Measurements from ENCODE around the gene NXPE2.

NXPE2 gene

DNA sequence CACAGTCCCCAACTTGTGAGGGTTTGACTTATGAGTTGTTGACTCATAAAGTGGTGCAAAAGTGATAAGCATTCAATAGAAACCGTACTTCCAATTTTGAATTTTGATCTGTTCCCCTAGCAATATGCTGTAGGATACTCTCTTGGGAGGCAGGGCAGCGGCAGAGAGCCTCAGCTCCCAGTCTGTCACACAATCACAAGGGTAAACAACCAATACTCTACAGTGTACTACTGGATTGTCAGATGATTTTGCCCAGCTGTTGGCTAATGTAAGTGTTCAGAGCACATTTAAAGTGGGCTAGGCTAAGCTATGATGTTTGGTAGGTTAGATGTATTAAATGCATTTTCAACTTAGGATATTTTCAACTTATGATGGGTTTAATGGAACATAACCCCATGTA is 13.7 kb upstream of the NXPE2 start:
- H3K27ac ChIP-seq = no peak overlapping the region
- no peak overlapping the region for H3K4me3 ChIP-seq (ENCODE audit: low read depth in 1 of 2, low read length in 1 of 2)
- no peaks in the 10 kb centered on the region for H3K4me1 ChIP-seq (ENCODE audit: control insufficient read depth in 1 of 2, insufficient read depth in 1 of 2, low read depth in 1 of 2, low read length in 1 of 2)
- no peaks in the 10 kb centered on the region for H3K9me3 ChIP-seq
- H3K27me3 ChIP-seq = no peaks in the 10 kb centered on the region
- H3K36me3 ChIP-seq = no peaks in the 10 kb centered on the region
- TF ChIP-seq CTCF (IDR thresholded peaks at IDR 0.05) = no peak

DNA sequence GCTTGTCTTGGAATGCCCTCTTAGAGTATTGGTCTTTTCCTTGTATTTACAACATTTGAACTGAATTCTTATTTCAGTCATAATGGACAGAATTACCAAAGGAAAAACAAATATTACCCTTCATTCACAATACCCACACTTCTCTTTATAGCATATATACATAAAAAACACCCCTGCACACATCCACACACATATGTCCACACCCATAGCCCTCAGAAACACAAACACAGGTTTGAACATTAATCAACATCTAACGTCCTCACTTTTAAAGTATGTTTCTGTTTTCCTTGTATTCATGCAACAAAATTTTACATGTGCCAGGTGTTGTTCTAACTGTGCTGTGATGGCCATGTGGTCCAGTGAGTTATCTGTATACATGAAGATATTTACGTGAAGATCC is 11.6 kb upstream of the NXPE2 start:
- Histone ChIP-seq H3K4me3 (ENCODE audit: low read depth in 1 of 2, low read length in 1 of 2) (no peak overlapping the region), H3K27me3 (no peaks in the 10 kb centered on the region), H3K9me3 (no peaks in the 10 kb centered on the region), H3K27ac (no peak overlapping the region), H3K4me1 (ENCODE audit: control insufficient read depth in 1 of 2, insufficient read depth in 1 of 2, low read depth in 1 of 2, low read length in 1 of 2) (no peaks in the 10 kb centered on the region), H3K36me3 (no peaks in the 10 kb centered on the region)
- no peak for TF ChIP-seq CTCF (IDR thresholded peaks at IDR 0.05)

GRCh38 chr11:114668109-114668508 is 10.2 kb upstream of the NXPE2 start:
- no peaks in the 10 kb centered on the region for H3K27me3 ChIP-seq
- no peak overlapping the region for H3K27ac ChIP-seq
- no peak overlapping the region for H3K4me3 ChIP-seq (ENCODE audit: low read depth in 1 of 2, low read length in 1 of 2)
- H3K9me3 ChIP-seq = no peaks in the 10 kb centered on the region
- TF ChIP-seq CTCF (IDR thresholded peaks at IDR 0.05) = no peak
- no peaks in the 10 kb centered on the region for H3K36me3 ChIP-seq
- no peaks in the 10 kb centered on the region for H3K4me1 ChIP-seq (ENCODE audit: control insufficient read depth in 1 of 2, insufficient read depth in 1 of 2, low read depth in 1 of 2, low read length in 1 of 2)

- Histone ChIP-seq H3K27ac (no peak overlapping the region), H3K9me3 (no peaks in the 10 kb centered on the region), H3K27me3 (no peaks in the 10 kb centered on the region), H3K4me3 (ENCODE audit: low read depth in 1 of 2, low read length in 1 of 2) (no peak overlapping the region), H3K36me3 (no peaks in the 10 kb centered on the region), H3K4me1 (ENCODE audit: control insufficient read depth in 1 of 2, insufficient read depth in 1 of 2, low read depth in 1 of 2, low read length in 1 of 2) (no peaks in the 10 kb centered on the region)
- no peak for TF ChIP-seq CTCF (IDR thresholded peaks at IDR 0.05)
Observed at GRCh38 chr11:114673661-114674060, 4.7 kb upstream of the NXPE2 start.

DNA sequence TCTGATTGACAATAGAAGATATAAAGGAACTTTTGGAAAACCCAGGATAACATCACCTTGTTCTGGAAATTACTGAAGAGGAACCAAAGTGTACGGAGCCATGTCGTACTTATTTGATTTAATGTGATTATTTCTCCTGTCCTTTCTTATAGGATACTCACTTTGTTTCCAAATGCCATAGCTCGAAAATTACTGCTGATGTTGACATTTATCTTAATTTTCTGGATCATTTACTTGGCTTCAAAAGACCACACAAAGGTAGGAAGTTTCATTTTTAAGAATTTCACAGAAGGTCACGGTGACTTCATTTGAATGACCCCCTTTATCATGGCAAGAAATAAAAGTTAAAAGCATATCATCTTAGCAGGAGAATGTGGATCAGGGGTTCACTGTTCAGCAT is 1.2 kb downstream of the NXPE2 start:
- H3K9me3 ChIP-seq = no peaks in the 10 kb centered on the region
- no peak overlapping the region for H3K4me3 ChIP-seq (ENCODE audit: low read depth in 1 of 2, low read length in 1 of 2)
- TF ChIP-seq CTCF (IDR thresholded peaks at IDR 0.05) = no peak

DNA sequence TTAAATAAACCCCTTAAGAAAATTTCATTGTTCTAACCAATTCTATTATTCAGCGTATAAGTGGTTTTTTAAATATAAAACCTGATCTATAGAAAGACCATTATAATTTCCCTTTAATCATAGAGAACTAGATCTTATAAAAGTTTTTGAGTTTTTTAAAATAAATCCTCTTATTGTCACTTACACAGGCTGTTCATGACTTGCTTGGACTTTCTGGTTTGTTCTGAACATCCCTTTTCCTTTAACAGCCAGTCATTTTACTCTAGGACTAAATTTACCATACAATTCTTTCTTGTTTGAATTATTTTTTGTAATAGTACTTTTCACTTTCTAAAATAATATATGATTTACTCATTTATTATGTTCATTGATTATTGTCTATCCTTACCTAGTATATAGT is 4.7 kb downstream of the NXPE2 start:
- Histone ChIP-seq H3K4me3 (ENCODE audit: low read depth in 1 of 2, low read length in 1 of 2) (no peak overlapping the region), H3K4me1 (ENCODE audit: control insufficient read depth in 1 of 2, insufficient read depth in 1 of 2, low read depth in 1 of 2, low read length in 1 of 2) (no peaks in the 10 kb centered on the region), H3K9me3 (no peaks in the 10 kb centered on the region), H3K27me3 (no peaks in the 10 kb centered on the region), H3K36me3 (no peaks in the 10 kb centered on the region), H3K27ac (no peak overlapping the region)
- no peak for TF ChIP-seq CTCF (IDR thresholded peaks at IDR 0.05)

More for the DNA sequence above, 1.2 kb downstream of the NXPE2 start:
- Histone ChIP-seq H3K27me3 (no peaks in the 10 kb centered on the region), H3K27ac (no peak overlapping the region), H3K36me3 (no peaks in the 10 kb centered on the region), H3K4me1 (ENCODE audit: control insufficient read depth in 1 of 2, insufficient read depth in 1 of 2, low read depth in 1 of 2, low read length in 1 of 2) (no peaks in the 10 kb centered on the region)
